ENCODE measurements around the gene NANP. TPM values are rescaled to one million over a fixed set of nuclear protein-coding genes. Genes with fewer than 3 reads are reported as not detected.
A peak's percentile ranks its signal among the peaks of the same experiment; 100 is the strongest.

Gene NANP
- total and polyA plus RNA-seq, 9 of the 15 experiments (the other 6 are each of a cell fraction or from before 2014, with no cell fraction given), result 5.4 to 8.4 (median 6.9) TPM

- no peak overlapping the region for H3K4me3 ChIP-seq
- no peaks in the 10 kb centered on the region for H3K79me2 ChIP-seq (ENCODE audit: control insufficient read depth, insufficient read depth, low read length)
- no peaks in the 10 kb centered on the region for H3K4me1 ChIP-seq (replicated peaks in 1 of 2; ENCODE audit: control insufficient read depth in 2 of 2, insufficient read depth in 2 of 2, low read length in 2 of 2)
- H3K9me3 ChIP-seq (replicated peaks; ENCODE audit: control insufficient read depth, insufficient read depth, low read depth, low read length), result no peaks in the 10 kb centered on the region
- H3K4me2 ChIP-seq (ENCODE audit: insufficient read depth, low read length), result no peak overlapping the region
- no peak for ATAC-seq
- POLR2A ChIA-PET, result no interaction called here
- DNase-seq (ENCODE audit: extremely low read depth in 1 of 4, low spot score in 3 of 4), result no peak
- 0% methylated on average over 2 of the region's 2 CpGs for WGBS (ENCODE audit: insufficient coverage, low coverage, missing lambda C conversion rate)
- CTCF ChIA-PET (ENCODE audit: low intra/inter-chr PET ratio), result no interaction called here
- no peak overlapping the region for H3K9ac ChIP-seq (ENCODE audit: insufficient read depth in 1 of 2, low read depth in 2 of 2, low read length in 2 of 2)
- H3K36me3 ChIP-seq (ENCODE audit: control insufficient read depth, insufficient read depth, low read length), result no peaks in the 10 kb centered on the region
- in situ Hi-C loops (cut with MboI) (no loop called here), intact Hi-C loops (cut with micrococcal nuclease) (loop anchor here (10.0 kb wide), 1 partner anchor 96 kb away; no protein-coding TSS in a partner anchor)
- no peak overlapping the region for H3K27ac ChIP-seq (ENCODE audit: extremely low read depth, low read depth, low read length)
- no TSS peak for BruUV-seq (replicated peaks)
- H2AFZ ChIP-seq (ENCODE audit: low read depth, low read length), result no peak overlapping the region
- peaks cover 0 to 7% of the 10 kb centered on the region in 2 experiments; a peak in 2 of 5 replicates for H3K27me3 ChIP-seq (ENCODE audit: control insufficient read depth in 2 of 2, insufficient read depth in 2 of 2, low read length in 2 of 2)
- TF ChIP-seq CBFA2T3 (IDR thresholded peaks at IDR 0.05) (peak; percentile 34; the same call in 1 of the 2 replicates), LARP7 (IDR thresholded peaks at IDR 0.05) (no peak), CBFA2T2 (conservative IDR thresholded peaks at IDR 0.05) (0 out of 2 replicates have a peak, but pooled peaks have one; percentile 4), TAL1 (IDR thresholded peaks at IDR 0.05) (peak; percentile 14; the same call in 1 of the 2 replicates)
- H4K20me1 ChIP-seq (replicated peaks; ENCODE audit: control insufficient read depth, insufficient read depth, low read length), result no peaks in the 10 kb centered on the region
- H3K9me1 ChIP-seq (ENCODE audit: control insufficient read depth, insufficient read depth, low read length), result no peaks in the 10 kb centered on the region
- FAIRE-seq, result no peak
These were observed 52.6 kb downstream of the NANP start for GRCh38 chr20:25571240-25571639.

DNA sequence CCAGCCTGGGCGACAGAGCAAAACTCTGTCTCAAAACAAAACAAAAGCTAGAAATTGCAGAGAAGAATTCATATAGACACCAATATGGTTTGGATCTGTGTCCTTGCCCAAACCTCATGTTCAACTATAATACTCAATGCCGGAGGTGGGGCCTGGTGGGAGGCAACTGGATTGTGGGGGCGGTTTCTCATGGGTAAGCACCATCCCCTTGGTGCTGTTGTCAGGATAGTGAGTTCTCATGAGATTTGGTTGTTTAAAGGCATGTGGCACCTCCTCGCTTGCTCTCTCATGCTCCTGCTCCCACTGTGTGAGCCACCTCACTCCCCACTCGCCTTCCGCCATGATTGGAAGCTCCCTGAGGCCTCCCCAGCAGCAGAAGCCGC lies 53.7 kb downstream of the NANP start:
- Histone ChIP-seq H3K4me2 (ENCODE audit: insufficient read depth, low read length) (no peak overlapping the region), H3K9ac (ENCODE audit: insufficient read depth in 1 of 2, low read depth in 2 of 2, low read length in 2 of 2) (no peak overlapping the region), H2AFZ (ENCODE audit: low read depth, low read length) (no peak overlapping the region), H3K27ac (ENCODE audit: extremely low read depth, low read depth, low read length) (no peak overlapping the region), H3K4me1 (replicated peaks in 1 of 2; ENCODE audit: control insufficient read depth in 2 of 2, insufficient read depth in 2 of 2, low read length in 2 of 2) (no peaks in the 10 kb centered on the region), H3K9me3 (replicated peaks; ENCODE audit: control insufficient read depth, insufficient read depth, low read depth, low read length) (no peaks in the 10 kb centered on the region), H3K36me3 (ENCODE audit: control insufficient read depth, insufficient read depth, low read length) (no peaks in the 10 kb centered on the region), H3K79me2 (ENCODE audit: control insufficient read depth, insufficient read depth, low read length) (no peaks in the 10 kb centered on the region), H4K20me1 (replicated peaks; ENCODE audit: control insufficient read depth, insufficient read depth, low read length) (no peaks in the 10 kb centered on the region), H3K27me3 (ENCODE audit: control insufficient read depth in 2 of 2, insufficient read depth in 2 of 2, low read length in 2 of 2) (peaks cover 0 to 4% of the 10 kb centered on the region in 2 experiments; a peak in 1 of 5 replicates), H3K4me3 (no peak overlapping the region), H3K9me1 (ENCODE audit: control insufficient read depth, insufficient read depth, low read length) (no peaks in the 10 kb centered on the region)
- in situ Hi-C loops (cut with MboI) (no loop called here), intact Hi-C loops (cut with micrococcal nuclease) (loop anchor here (10.0 kb wide), 1 partner anchor 95 kb away; no protein-coding TSS in a partner anchor)
- ChIA-PET CTCF (ENCODE audit: low intra/inter-chr PET ratio) (no interaction called here), POLR2A (no interaction called here)
- no peak for DNase-seq (ENCODE audit: extremely low read depth in 1 of 4, low spot score in 3 of 4)
- ATAC-seq, result no peak
- WGBS (ENCODE audit: insufficient coverage, low coverage, missing lambda C conversion rate), result 4% methylated on average over 7 of the region's 7 CpGs
- no TSS peak for BruUV-seq (replicated peaks)
- no peak for FAIRE-seq
- TF ChIP-seq, protein P1, sequence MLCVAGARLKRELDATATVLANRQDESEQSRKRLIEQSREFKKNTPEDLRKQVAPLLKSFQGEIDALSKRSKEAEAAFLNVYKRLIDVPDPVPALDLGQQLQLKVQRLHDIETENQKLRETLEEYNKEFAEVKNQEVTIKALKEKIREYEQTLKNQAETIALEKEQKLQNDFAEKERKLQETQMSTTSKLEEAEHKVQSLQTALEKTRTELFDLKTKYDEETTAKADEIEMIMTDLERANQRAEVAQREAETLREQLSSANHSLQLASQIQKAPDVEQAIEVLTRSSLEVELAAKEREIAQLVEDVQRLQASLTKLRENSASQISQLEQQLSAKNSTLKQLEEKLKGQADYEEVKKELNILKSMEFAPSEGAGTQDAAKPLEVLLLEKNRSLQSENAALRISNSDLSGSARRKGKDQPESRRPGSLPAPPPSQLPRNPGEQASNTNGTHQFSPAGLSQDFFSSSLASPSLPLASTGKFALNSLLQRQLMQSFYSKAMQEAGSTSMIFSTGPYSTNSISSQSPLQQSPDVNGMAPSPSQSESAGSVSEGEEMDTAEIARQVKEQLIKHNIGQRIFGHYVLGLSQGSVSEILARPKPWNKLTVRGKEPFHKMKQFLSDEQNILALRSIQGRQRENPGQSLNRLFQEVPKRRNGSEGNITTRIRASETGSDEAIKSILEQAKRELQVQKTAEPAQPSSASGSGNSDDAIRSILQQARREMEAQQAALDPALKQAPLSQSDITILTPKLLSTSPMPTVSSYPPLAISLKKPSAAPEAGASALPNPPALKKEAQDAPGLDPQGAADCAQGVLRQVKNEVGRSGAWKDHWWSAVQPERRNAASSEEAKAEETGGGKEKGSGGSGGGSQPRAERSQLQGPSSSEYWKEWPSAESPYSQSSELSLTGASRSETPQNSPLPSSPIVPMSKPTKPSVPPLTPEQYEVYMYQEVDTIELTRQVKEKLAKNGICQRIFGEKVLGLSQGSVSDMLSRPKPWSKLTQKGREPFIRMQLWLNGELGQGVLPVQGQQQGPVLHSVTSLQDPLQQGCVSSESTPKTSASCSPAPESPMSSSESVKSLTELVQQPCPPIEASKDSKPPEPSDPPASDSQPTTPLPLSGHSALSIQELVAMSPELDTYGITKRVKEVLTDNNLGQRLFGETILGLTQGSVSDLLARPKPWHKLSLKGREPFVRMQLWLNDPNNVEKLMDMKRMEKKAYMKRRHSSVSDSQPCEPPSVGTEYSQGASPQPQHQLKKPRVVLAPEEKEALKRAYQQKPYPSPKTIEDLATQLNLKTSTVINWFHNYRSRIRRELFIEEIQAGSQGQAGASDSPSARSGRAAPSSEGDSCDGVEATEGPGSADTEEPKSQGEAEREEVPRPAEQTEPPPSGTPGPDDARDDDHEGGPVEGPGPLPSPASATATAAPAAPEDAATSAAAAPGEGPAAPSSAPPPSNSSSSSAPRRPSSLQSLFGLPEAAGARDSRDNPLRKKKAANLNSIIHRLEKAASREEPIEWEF (CRISPR knock-in tag; IDR thresholded peaks at IDR 0.05), result no peak
- no peak for TF ChIP-seq NR2F6 (CRISPR knock-in tag; IDR thresholded peaks at IDR 0.05)
- no peak for TF ChIP-seq KDM1A (IDR thresholded peaks at IDR 0.05)
- TF ChIP-seq SRSF7 (optimal IDR thresholded peaks at IDR 0.05; ENCODE audit: low read depth, low read length), result no peak
- no peak for TF ChIP-seq ZBTB7A (IDR thresholded peaks at IDR 0.05; ENCODE audit: borderline replicate concordance, control insufficient read depth, low read depth, low read length)
- TF ChIP-seq E2F6 (IDR thresholded peaks at IDR 0.05; ENCODE audit: borderline replicate concordance in 1 of 2, extremely low read depth in 1 of 2, insufficient read depth in 1 of 2, insufficient read length in 1 of 2, low read depth in 1 of 2, low read length in 1 of 2, poor library complexity in 1 of 2, severe bottlenecking in 1 of 2), result no peak
